KMS-11 (cell line): ENCODE data around the gene LILRB4.

Experiments used
- H2AFZ ChIP-seq: fragments of 200-600 bp; sonication (generic); 2 replicates; pipeline ENCODE4 v1.6.1; 2016; ENCODE audit warnings: antibody characterized with exemption, mixed run types, low read depth
- H3K27ac ChIP-seq: fragments of 200-600 bp; sonication (generic); 2 replicates; pipeline ENCODE4 v1.6.1; 2016; ENCODE audit warnings: mild to moderate bottlenecking, mixed run types
- H3K27me3 ChIP-seq: fragments of 200-600 bp; sonication (generic); 2 replicates; pipeline ENCODE4 v1.6.1; 2017; ENCODE audit warnings: mild to moderate bottlenecking, low read depth, mixed run types, moderate library complexity; ENCODE audit not compliant: insufficient read depth
- H3K36me3 ChIP-seq: fragments of 200-600 bp; sonication (generic); 2 replicates; pipeline ENCODE4 v1.6.1; 2017; ENCODE audit warnings: mild to moderate bottlenecking, mixed run types; ENCODE audit not compliant: insufficient read depth
- H3K4me1 ChIP-seq: fragments of 200-600 bp; sonication (generic); 2 replicates; pipeline ENCODE4 v1.6.1; 2016; ENCODE audit warnings: mild to moderate bottlenecking, low read depth, mixed run types; ENCODE audit not compliant: poor library complexity, severe bottlenecking
- H3K4me2 ChIP-seq: fragments of 200-600 bp; sonication (generic); 2 replicates; pipeline ENCODE4 v1.7.0; 2016; ENCODE audit warnings: mild to moderate bottlenecking, mixed run types
- H3K4me3 ChIP-seq: fragments of 200-600 bp; sonication (generic); IDR thresholded peaks from 2 replicates; pipeline ENCODE4 v1.6.1; 2017; ENCODE audit warnings: low read depth, low read length, mixed read lengths; ENCODE audit not compliant: insufficient read depth
- H3K79me2 ChIP-seq: fragments of 200-600 bp; sonication (generic); 2 replicates; pipeline ENCODE4 v1.6.1; 2016; ENCODE audit warnings: low read depth, mixed run types; ENCODE audit not compliant: insufficient read depth
- H3K9ac ChIP-seq: fragments of 200-600 bp; sonication (generic); 2 replicates; pipeline ENCODE4 v1.6.1; 2016; ENCODE audit warnings: mild to moderate bottlenecking, mixed run types
- H4K20me1 ChIP-seq: fragments of 200-600 bp; sonication (generic); 2 replicates; pipeline ENCODE4 v1.6.1; 2016; ENCODE audit warnings: mild to moderate bottlenecking, mixed run types; ENCODE audit not compliant: insufficient read depth
- CTCF ChIP-seq: fragments of 200-600 bp; sonication (generic); conservative IDR thresholded peaks from 2 replicates; pipeline ENCODE4 v1.6.1; 2017; ENCODE audit warnings: low read depth, mild to moderate bottlenecking, antibody characterized with exemption, low read length, moderate library complexity, mixed read lengths

The LILRB4 gene

GRCh38 chr19:54662730-54663129, at the start of gene LILRB4:
Gene LILRB4 (plus strand): TSS chr19:54662985. CDS start chr19:54663034, 49 bp downstream.
- Histone ChIP-seq H2AFZ (no peak within 1 kb of the TSS), H3K4me2 (no peak within 1 kb of the TSS), H3K4me3 (no peak within 1 kb of the TSS), H3K79me2 (no peaks in the 10 kb centered on the region), H3K9ac (no peak within 1 kb of the TSS), H4K20me1 (no peaks in the 10 kb centered on the region), H3K27ac (no peak within 1 kb of the TSS), H3K27me3 (peaks cover 6% of the 10 kb centered on the region; the same call in 1 of the 2 replicates), H3K36me3 (no peaks in the 10 kb centered on the region), H3K4me1 (no peaks in the 10 kb centered on the region)
- TF ChIP-seq CTCF, result no peak

DNA sequence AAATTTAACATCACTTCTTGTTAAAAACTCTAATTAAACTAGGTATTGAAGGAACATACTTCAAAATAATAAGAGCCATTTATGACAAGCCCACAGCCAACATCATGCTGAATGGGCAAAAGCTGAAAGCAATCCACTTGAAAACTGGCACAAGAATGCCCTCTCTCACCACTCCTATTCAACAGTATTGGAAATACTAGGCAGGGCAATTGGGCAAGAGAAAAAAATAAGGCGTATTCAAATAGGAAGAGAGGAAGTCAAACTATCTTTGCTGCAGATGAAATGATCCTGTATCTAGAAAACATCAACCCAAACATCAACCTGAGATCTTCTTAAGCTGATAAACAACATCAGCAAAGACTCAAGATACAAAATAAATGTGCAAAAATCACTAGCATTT, 48.1 kb upstream of the LILRB4 start:
- Histone ChIP-seq H3K27me3 (no peaks in the 10 kb centered on the region), H3K79me2 (no peaks in the 10 kb centered on the region), H3K4me1 (no peaks in the 10 kb centered on the region), H3K36me3 (no peaks in the 10 kb centered on the region), H3K4me3 (no peak overlapping the region), H4K20me1 (no peaks in the 10 kb centered on the region), H3K9ac (no peak overlapping the region), H2AFZ (no peak overlapping the region), H3K27ac (no peak overlapping the region), H3K4me2 (no peak overlapping the region)
- TF ChIP-seq CTCF, result no peak

- no peaks in the 10 kb centered on the region for H3K36me3 ChIP-seq
- no peaks in the 10 kb centered on the region for H3K4me1 ChIP-seq
- H4K20me1 ChIP-seq, result no peaks in the 10 kb centered on the region
- no peak overlapping the region for H3K4me3 ChIP-seq
- no peak overlapping the region for H3K4me2 ChIP-seq
- no peaks in the 10 kb centered on the region for H3K79me2 ChIP-seq
- no peak overlapping the region for H3K9ac ChIP-seq
- peaks cover 4% of the 10 kb centered on the region; the same call in 1 of the 2 replicates for H3K27me3 ChIP-seq
- TF ChIP-seq CTCF, result no peak
- no peak overlapping the region for H2AFZ ChIP-seq
- H3K27ac ChIP-seq, result no peak overlapping the region
Measured at GRCh38 chr19:54616057-54616456, 46.7 kb upstream of the LILRB4 start.

DNA sequence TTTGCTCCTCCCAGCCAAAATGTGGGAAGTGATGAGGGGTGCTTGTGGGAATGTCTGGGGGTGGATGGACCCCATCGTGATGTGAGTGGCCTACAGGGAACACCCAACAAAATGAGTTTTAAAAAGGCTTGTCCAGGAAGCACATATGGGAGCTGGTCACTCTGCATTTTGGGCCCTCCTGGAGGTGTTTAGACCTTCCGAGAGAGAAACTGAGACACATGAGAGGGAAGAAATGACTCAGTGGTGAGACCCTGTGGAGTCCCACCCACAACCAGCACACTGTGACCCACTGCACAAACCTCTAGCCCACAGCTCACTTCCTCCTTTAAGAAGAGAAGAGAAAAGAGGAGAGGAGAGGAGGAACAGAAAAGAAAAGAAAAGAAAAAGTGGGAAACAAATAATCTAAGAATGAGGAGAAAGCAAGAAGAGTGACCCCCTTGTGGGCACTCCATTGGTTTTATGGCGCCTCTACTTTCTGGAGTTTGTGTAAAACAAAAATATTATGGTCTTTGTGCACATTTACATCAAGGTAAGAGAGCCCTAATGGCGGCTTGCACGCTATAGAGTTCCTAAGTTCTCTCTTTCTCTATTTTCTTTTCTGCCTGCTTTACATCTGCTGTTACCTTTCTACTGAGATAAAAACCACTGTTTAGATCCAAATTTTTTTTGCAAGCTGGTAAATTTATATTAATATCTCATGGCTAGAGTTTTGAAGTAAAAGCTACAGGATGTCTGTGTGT, 45.8 kb upstream of the LILRB4 start:
- Histone ChIP-seq H3K27me3 (peaks cover 4% of the 10 kb centered on the region; the same call in 1 of the 2 replicates), H3K79me2 (no peaks in the 10 kb centered on the region), H3K36me3 (no peaks in the 10 kb centered on the region), H4K20me1 (no peaks in the 10 kb centered on the region), H3K9ac (no peak overlapping the region), H3K4me1 (no peaks in the 10 kb centered on the region), H2AFZ (no peak overlapping the region), H3K4me3 (no peak overlapping the region), H3K4me2 (no peak overlapping the region), H3K27ac (no peak overlapping the region)
- TF ChIP-seq CTCF, result no peak
